ENCODE results near the gene TOB1. TPM values are rescaled to one million over a fixed set of nuclear protein-coding genes. Genes with fewer than 3 reads are reported as not detected.

Gene TOB1
- total RNA-seq, 2 donors from 2014 or later = 29.0 to 31.0 TPM

GRCh38 chr17:50815400-50815799 is 50.8 kb downstream of the TOB1 start:
- Histone ChIP-seq H3K4me3 (no peak overlapping the region), H3K36me3 (no peaks in the 10 kb centered on the region), H3K9me3 (no peaks in the 10 kb centered on the region), H3K27ac (no peak overlapping the region), H3K4me1 (no peaks in the 10 kb centered on the region), H3K27me3 (no peaks in the 10 kb centered on the region)
- DNase-seq (ENCODE audit: low spot score) = no peak
- TF ChIP-seq CTCF (IDR thresholded peaks at IDR 0.05) = no peak

- Histone ChIP-seq H3K4me1 (no peaks in the 10 kb centered on the region), H3K27ac (no peak overlapping the region), H3K27me3 (no peaks in the 10 kb centered on the region), H3K9me3 (no peaks in the 10 kb centered on the region), H3K4me3 (no peak overlapping the region), H3K36me3 (no peaks in the 10 kb centered on the region)
- no peak for DNase-seq (ENCODE audit: low spot score)
- no peak for TF ChIP-seq CTCF (IDR thresholded peaks at IDR 0.05)
Measured at GRCh38 chr17:50813583-50813982, 52.6 kb downstream of the TOB1 start.

Other genes starting within 250 kb of the TOB1 start
- 1 to 10 TPM; 1.4 to 4.5 TPM for gene ABCC3, start 231.5 kb downstream of the TOB1 start, total RNA-seq
- 10 to 100 TPM; 30.5 to 33.8 TPM for gene ANKRD40, start 158.4 kb downstream of the TOB1 start, total RNA-seq
- 10 to 100 TPM; 19.6 to 31.3 TPM for gene LUC7L3, start 146.8 kb downstream of the TOB1 start, total RNA-seq
- not detected for gene ANKRD40CL, start 98.8 kb downstream of the TOB1 start, total RNA-seq
- gene WFIKKN2, start 30.8 kb downstream of the TOB1 start, total RNA-seq = under 1 TPM; 0.26 to 0.31 TPM

Data from right atrium auricular region (tissue), 2 donors.